HG03378 (cell line): Measurements from ENCODE around the gene VIL1.

Experiments used
- ATAC-seq: cut with Tn5 transposase; IDR thresholded peaks from one replicate; pipeline ENCODE4 v1.9.1; 2021; ENCODE audit warnings: mild to moderate bottlenecking, moderate library complexity; ENCODE audit not compliant: unreplicated experiment

Gene VIL1

DNA sequence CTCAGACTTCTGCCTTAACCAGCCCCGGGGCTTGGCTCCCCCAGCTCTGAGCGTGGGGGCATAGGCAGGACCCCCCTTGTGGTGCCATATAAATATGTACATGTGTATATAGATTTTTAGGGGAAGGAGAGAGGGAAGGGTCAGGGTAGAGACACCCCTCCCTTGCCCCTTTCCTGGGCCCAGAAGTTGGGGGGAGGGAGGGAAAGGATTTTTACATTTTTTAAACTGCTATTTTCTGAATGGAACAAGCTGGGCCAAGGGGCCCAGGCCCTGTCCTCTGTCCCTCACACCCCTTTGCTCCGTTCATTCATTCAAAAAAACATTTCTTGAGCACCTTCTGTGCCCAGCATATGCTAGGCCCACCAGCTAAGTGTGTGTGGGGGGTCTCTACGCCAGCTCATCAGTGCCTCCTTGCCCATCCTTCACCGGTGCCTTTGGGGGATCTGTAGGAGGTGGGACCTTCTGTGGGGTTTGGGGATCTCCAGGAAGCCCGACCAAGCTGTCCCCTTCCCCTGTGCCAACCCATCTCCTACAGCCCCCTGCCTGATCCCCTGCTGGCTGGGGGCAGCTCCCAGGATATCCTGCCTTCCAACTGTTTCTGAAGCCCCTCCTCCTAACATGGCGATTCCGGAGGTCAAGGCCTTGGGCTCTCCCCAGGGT is 13.7 kb upstream of the VIL1 start:
- no peak for ATAC-seq

- peak; percentile 11 for ATAC-seq
Observed at GRCh38 chr2:218405746-218406208, 13.1 kb upstream of the VIL1 start.

GRCh38 chr2:218406209-218406948 is 12.5 kb upstream of the VIL1 start:
- ATAC-seq, result peak; percentile 60

DNA sequence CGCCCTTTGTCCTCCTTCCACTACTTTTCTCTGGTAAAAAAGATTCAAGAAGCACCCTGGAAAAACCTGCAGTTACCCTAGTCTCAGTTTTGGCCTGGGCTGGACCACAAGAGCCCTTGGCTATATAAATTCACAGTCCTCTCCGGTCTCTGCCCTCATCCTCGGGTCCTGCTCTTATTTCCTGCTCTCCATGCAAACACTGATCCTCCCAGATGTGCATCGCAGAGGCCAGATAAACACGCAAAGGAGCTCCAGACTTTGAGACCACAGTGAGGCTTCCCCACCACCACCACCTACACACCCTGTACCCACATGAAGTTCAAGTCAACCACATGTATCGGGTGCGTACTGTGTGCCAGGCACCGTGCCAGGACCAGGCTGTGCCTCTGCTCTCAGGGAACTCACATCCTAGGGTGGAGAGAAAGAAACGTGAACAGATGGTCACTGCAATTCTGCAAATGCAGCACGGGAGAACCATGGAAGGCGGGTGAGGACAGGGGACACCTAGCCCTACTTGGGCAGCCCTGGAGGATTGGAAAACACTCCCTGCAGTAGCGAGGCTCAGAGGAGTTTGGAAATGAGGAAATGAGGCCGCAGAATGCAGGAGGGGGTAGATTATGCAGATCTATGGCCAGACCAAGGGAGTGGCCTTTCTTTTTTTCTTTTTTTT is 11.8 kb upstream of the VIL1 start:
- no peak for ATAC-seq

DNA sequence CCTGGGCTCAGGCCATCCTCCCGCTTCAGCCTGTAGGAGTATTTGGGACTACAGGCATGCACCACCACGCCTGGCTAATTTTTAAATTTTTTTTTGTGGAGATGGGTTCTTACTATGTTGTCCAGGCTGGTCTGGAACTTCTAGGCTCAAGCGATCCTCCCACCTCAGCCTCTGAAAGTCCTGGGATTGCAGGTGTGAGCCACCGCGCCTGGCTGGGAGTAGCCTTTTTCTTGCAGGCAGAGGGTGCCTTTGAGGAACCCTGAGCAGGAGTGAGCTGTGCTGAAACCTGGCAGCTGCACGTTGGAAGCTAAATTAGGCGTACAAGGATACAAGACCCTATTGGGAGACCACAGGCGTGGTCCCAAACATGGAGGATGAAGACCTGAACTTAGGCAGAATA is 11.2 kb upstream of the VIL1 start:
- ATAC-seq, result no peak

GRCh38 chr2:218418321-218418716 is 604 bp upstream of the VIL1 start:
- no peak for ATAC-seq

DNA sequence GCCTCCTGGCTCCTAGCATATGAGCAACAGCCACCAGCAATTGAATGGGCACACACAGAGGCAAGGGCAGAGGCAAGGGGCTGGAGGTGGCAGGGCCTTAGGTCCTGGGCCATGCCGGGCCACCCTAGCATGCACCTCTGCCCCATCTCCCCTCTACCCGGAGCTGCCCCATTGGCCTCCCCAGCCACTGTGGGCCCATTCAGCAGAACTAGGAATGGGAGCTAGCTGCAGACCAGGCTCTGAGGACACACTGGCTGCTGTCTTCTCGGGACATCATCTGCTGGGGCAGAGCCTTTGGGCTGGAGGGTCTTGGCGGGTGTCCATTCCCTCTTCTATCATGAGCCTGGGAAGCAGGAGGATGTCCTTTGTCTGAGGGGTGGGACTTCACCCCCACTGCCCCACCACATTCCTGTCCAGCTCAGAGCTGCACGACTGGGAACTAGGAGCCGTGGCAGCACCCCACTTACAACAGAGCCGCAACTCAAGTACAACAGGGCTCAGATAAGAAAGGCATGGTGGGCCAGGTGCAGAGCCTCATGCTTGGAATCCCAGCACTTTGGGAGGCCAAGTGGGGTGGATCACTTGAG is 800 bp downstream of the VIL1 start:
- ATAC-seq, result no peak

DNA sequence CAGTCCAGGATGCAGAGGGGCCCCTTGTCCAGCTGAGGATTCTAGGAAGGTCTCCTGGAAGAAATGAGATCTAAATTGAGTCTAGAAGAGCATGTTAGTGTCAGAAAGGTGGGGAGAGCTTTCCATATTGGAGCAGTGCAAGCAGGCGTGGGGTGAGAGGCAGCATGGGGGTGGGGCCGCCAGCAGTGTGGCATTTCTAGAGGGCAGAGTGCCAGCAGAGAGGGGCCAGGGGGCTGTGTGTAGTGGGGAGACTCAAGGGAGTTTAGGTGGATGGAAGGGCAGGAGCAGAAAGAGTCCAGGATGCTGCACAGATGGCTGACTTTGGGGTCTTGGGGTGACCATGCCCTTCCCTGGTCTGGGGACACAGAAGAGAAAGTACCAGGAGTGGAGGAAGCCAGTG is 2.1 kb downstream of the VIL1 start:
- ATAC-seq, result no peak

DNA sequence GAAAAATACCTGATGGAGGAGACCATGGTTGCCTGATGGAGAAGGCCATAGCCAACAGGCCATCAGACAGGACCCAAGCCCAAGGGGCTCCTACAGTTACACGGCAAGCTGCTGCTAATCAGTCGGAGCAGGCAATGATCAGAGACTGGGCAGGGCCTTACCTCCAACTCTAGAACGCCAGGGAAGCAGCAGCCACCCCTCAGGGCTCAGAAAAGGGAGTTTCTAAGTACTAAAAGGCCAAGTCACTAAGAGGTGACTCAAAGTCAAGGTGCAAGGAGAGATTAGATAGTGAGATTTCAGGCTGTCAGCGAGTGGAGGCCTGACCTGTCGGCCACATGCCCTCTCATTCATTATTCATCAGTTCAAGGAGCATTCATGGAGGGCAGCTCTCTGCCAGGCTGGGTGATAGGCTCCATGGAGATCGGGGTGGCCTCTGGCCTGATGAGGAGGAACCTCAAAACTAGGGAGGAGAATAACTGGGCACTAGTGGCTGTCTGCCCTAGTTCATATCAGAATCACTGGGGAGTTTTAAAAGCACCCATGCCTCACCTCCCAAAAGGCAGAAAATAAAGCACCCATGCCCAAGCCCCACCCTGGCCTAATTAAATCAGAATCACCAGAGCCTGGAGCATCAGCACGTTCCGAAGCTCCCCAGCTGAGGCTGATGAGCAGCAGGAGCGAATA is 3.6 kb downstream of the VIL1 start:
- ATAC-seq, result no peak

DNA sequence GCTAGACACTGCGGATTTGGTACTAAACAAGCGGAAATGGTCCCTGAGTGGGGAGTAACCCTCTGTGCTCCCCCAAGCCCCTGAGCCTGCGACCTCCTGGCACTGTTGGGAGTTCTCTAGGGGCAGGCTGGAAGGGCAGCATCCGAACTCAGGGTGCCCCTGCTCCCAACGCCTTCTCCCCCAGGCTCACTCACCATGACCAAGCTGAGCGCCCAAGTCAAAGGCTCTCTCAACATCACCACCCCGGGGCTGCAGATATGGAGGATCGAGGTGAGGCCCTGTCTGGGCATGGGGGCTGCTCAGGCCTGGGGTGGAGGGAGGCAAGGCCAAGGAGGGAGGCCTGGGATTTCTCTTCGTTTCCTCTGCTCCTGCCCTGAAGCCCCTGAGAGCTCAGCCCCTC is 4.7 kb downstream of the VIL1 start:
- no peak for ATAC-seq

GRCh38 chr2:218425531-218425930 is 6.6 kb downstream of the VIL1 start:
- no peak for ATAC-seq

GRCh38 chr2:218427741-218428140 is 8.8 kb downstream of the VIL1 start:
- no peak for ATAC-seq

DNA sequence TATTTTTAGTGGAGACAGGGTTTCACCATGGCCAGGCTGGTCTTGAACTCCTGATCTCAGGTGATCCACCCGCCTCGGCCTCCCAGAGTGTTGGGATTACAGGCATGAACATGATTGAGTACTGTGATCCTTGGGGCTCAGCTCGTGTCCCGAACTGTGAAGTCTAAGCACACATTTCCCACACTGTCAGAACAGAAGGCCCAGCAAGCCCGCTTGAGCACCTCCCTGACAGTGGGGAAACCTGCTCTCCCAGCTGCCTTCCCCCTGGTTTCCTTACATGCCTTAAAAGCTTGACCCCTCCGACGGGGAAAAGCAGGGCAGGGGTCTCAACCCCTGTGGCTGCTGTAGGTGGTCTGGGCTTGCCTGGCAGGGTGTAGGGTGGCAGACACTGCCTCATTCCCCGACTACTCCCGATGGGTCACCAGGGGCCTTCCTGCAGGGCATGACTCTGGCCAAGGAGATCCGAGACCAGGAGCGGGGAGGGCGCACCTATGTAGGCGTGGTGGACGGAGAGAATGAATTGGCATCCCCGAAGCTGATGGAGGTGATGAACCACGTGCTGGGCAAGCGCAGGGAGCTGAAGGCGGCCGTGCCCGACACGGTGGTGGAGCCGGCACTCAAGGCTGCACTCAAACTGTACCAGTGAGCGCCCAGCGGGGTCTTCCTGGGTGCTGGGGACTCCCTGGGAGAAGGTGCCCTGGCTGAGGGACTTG is 10.1 kb downstream of the VIL1 start:
- ATAC-seq, result no peak

GRCh38 chr2:218429911-218430692 is 11.2 kb downstream of the VIL1 start:
- no peak for ATAC-seq

GRCh38 chr2:218430721-218431120 is 11.8 kb downstream of the VIL1 start:
- ATAC-seq, result no peak

DNA sequence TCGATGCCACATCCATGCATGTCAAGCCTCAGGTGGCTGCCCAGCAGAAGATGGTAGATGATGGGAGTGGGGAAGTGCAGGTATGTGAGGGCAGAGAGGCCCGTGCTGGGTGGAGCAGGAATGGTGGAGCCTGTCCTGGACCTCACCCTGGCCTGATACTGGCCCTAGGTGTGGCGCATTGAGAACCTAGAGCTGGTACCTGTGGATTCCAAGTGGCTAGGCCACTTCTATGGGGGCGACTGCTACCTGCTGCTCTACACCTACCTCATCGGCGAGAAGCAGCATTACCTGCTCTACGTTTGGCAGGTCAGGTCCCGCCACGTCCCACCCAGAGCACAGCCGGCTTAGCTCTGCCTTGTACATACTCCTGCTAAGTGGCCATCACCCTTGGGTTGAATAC is 13.0 kb downstream of the VIL1 start:
- no peak for ATAC-seq

DNA sequence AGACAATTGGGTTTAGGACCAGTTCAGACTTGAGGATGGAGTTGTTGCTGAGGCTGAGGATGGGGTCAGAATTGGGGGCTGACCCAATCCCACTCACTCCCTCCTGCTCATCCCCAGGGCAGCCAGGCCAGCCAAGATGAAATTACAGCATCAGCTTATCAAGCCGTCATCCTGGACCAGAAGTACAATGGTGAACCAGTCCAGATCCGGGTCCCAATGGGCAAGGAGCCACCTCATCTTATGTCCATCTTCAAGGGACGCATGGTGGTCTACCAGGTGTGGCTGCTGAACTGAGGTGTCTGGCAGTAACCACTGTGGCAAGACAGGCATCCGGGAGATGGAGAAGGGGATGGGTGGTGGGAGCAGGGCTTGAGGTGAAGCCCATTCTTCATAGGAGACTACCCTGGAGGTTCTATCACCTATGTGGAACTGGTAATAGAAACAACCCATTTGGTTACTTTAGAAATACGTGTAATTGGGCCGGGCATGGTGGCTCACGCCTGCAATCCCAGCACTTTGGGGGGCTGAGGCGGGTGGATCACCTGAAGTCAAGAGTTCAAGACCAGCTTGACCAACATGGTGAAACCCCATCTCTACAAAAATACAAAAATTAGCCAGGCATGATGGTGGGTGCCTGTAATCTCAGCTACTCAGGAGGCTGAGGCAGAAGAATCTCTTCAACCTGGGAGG is 13.9 kb downstream of the VIL1 start:
- ATAC-seq, result no peak

- no peak for ATAC-seq
Observed at GRCh38 chr2:218434456-218434855, 15.5 kb downstream of the VIL1 start.
